ENCODE data around the gene IL18.

DNA sequence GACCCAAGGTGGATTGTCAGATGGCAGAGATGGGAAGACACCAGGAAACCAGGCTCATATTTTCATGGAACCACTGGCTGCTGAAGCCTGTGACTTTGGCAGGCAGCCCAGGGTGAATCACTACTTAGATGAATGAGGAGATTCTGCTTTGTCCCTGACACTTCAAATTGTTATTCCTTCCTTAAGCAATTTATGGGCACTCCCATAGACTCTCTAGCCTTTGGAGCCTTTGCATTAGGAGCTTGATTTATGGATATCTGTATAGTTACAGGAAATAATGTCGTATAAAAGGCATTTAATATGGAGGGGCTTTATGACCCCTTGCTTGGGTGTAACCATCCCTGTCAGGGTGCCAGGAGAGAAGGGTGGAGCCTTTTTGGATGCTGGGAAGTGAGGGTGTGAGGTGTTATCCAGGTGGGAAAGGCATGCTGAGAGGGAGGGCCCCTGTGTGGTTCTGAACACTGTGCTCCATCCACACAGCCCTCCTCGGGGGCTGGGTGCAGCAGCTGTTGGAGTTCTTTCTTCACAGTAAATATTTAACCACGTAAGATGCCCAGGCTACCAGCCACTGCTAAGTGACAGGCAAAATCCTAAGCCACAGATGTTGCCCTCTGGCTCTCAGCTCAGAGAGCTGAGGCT is 35.3 kb downstream of the IL18 start:
- TF ChIP-seq, protein P1, sequence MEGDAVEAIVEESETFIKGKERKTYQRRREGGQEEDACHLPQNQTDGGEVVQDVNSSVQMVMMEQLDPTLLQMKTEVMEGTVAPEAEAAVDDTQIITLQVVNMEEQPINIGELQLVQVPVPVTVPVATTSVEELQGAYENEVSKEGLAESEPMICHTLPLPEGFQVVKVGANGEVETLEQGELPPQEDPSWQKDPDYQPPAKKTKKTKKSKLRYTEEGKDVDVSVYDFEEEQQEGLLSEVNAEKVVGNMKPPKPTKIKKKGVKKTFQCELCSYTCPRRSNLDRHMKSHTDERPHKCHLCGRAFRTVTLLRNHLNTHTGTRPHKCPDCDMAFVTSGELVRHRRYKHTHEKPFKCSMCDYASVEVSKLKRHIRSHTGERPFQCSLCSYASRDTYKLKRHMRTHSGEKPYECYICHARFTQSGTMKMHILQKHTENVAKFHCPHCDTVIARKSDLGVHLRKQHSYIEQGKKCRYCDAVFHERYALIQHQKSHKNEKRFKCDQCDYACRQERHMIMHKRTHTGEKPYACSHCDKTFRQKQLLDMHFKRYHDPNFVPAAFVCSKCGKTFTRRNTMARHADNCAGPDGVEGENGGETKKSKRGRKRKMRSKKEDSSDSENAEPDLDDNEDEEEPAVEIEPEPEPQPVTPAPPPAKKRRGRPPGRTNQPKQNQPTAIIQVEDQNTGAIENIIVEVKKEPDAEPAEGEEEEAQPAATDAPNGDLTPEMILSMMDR (optimal IDR thresholded peaks at IDR 0.05 in 1 of 3, IDR thresholded peaks at IDR 0.05 in 1 of 3, conservative IDR thresholded peaks at IDR 0.05 in 1 of 3; ENCODE audit: extremely low read depth in 1 of 3, insufficient read depth in 2 of 3, low read length in 3 of 3) = no peak
- TF ChIP-seq EZH2 (IDR thresholded peaks at IDR 0.05; ENCODE audit: low read length) = no peak
